HG03520 (cell line): ENCODE measurements around the gene SH3TC1.

Experiments used
- ATAC-seq: cut with Tn5 transposase; IDR thresholded peaks from one replicate; pipeline ENCODE4 v1.9.1; 2021; ENCODE audit warnings: mild to moderate bottlenecking, moderate library complexity; ENCODE audit not compliant: unreplicated experiment

Gene SH3TC1

DNA sequence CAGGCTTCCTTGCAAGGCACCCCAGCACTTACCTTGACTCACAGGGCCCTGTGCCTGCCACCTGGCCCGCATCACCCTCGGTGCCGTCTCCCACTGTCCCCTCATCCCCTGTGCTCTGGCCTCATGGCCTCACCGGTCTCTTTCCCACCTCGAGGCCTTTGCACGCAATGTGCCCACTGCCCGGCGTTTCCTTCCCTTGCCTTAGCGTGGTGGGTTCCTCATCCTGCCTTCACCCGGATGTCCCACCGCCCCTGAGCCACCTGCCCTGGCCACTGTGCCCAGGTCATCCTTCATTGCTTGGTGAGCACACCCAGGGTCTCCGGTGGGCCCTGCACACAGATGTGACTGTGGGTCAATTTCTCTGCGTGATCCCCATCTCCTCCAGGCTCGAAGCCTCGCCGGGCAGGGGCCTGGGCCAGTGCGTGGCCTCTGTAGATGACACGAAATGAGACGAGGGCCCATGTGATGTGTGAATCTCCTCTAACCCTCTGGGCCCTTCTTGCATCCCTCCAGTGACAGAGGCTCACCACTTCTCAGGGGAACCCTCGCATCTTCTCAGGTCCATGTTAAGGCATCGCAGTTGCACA lies 75.1 kb downstream of the SH3TC1 start:
- ATAC-seq = no peak

DNA sequence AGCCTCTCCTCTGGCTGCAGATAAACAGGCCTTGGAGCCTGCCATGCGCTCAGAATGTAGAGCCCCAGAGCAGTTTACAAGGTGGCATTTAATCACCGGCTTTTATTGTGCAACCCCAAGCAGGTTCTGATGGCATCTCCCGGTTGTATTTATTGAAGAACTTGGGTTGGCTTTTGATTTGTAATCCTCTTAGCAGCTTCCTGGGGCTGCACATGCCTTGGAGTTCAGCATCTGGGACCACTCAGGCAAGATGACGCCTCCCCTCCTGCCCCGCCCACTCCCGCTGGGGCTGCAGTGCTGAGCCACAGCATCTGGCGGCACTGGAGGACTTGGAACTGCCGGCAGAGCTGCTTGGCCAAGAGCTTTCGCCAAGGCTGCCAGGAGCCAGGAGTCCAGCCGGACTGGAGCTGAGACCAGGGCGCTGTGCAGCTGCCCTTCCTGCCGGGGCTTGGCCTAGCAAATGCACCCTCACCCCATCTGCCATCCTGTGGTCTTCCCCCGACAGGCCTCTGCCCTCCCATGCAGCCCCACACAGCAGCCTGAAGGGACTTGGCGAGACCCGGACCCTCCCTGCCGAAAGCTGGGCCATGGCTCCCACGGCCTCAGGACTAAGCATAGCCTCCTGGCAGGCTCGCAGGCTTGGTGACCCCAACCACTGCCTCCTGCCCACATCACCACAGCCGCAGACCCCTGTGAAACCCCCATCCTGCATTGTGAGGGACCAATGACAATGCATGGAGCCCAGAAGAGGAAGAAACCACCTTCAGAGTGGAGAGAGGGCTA lies 75.9 kb downstream of the SH3TC1 start:
- no peak for ATAC-seq

DNA sequence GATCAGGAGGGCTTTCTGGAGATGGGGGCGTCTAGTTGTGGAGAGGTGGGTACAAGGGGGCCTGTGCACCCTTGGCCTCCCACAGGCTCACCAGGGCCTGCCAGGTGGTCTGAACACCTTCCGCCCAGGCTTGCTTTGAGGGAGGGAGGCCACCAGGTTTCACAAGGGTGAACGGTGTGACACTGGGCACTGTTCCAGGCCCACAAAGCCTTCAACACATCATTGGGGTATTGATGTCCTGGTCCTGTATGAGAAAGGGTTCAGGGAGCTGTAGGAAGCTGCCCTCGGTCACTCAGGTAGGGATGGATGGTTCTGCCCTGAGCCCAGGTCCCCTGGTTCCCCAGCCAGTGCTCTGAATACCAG lies 76.4 kb downstream of the SH3TC1 start:
- no peak for ATAC-seq

DNA sequence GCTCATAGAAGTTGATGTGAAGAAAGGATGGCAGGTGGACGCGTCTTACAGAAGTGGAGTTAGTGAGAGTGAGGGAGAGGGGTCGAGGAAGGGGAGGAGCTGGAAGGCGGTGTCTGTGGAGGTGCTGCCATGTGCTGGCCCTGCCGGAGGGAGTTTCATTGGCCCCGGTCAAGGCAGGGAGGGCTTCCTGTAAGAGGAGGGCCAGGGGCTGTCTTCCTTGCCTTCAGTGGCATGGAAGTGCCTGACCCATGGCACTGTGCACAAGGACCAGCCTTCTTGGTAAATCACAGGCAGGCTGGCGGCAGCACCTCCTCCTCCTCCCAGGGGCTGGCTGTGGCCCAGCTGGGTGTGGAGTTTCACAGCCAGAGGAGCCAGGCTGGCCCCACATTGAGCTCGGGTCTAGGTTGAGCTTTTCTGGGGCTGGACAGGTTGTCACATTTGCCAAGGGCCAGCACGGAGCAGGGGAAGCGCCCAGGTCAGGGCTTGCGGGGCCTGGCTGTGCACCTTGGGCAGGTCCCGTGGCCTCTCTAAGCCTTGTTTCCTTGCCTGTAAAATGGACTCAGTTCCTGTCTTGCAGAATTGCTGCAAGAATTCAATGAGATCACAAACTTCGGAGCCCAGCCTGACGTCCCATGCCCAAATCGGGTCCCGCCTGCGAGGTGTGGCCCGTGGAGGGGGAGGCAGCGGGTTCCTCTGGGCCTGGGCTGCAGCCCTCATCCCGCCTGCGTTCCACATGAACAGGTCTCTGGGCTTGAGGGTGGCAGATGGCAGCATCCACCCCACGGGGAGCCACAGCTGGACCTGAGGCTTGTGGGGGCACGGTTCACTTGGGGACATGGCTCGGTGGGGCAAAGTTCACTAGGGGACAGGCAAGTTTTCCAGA lies 77.5 kb downstream of the SH3TC1 start:
- ATAC-seq = no peak

DNA sequence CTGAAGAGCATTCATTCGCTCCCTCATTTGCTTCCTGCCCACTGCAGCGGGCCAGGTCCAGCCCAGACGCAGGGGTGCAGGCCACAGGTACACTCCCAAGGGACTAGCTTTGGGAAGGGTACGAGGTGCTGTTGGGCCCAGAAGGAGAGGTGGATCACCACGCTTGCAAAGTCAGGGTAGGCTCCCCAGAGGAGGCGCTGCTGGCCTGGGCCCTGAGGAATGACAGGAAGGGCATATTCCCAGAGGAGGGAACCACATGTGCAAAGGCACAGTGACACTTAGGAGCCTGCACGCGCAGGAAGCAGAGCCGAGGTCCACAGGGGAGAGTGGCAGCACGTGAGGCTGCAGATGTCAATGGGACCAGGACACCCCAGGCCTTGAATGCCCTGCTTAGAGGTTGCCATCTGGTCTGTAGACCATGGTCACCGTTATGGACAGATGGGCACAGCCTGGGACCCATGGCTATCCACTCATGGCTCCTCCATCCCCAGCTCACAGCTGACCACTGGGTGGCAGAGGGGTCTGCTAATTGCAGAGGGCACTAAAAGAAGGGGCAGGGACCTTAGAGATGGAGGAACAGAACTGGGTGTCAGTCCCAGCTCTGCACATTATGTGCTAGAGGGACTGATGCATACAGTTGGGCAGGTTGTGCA lies 78.4 kb downstream of the SH3TC1 start:
- ATAC-seq = no peak

DNA sequence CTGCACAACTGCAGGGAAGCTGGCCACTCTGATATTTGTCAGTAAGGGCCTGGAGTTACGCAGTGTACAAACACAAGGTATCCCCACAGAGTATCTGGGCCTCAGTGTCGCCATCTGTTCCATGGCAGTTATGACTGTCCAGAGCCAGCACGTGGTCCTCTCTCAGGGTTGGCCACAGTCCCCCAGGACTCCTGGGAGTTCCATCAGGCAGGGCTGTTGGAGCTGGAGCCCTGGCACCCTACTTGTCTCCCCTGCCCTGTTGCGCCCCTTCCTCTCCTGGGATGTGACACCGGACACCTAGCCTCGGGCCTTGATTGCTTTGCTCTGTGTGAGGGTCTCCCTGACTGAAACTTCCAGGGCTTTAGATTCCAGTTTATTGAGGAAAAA lies 78.9 kb downstream of the SH3TC1 start:
- ATAC-seq = no peak

DNA sequence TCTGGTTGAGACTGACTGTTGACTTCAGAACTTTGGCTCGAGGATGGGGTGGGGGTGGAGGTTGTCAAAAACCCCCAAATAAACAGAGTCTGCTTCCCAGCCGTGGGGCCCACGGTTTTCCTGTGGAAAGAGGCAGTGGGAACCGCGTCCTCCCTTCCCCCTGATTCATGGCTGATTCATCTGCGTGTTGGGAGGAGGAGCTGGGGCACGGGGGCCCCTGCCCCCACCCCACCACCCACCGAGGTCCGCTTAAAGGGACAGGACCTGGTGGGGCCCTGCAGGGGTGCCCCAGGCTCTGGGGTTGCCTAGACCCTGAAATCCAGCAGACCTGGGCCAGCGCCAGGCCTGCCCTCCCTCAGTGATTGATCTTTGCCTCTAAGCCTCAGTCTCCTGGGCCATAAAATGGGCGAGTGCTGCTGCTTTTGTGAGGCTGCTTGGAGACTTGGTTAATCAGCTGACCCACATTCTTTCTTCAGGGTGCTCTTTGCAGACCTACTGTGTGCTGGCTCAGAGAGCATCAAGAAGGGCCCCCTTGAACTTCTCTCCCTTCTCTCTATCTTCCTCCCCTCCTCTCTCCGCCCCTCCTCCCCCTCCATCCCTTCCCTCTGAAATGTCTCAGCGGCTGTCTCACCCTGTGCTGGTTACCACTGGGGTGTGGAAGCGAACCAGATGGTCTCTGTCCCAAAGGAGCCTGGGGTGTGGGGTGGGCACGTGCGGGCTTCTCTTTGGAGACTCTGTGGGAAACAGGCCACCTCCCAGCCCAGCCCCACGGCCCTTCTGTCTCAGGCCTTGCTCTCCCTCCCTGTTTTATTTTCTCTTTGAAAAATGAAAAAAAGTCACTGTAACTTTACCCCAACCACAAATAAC lies 79.6 kb downstream of the SH3TC1 start:
- ATAC-seq = no peak

DNA sequence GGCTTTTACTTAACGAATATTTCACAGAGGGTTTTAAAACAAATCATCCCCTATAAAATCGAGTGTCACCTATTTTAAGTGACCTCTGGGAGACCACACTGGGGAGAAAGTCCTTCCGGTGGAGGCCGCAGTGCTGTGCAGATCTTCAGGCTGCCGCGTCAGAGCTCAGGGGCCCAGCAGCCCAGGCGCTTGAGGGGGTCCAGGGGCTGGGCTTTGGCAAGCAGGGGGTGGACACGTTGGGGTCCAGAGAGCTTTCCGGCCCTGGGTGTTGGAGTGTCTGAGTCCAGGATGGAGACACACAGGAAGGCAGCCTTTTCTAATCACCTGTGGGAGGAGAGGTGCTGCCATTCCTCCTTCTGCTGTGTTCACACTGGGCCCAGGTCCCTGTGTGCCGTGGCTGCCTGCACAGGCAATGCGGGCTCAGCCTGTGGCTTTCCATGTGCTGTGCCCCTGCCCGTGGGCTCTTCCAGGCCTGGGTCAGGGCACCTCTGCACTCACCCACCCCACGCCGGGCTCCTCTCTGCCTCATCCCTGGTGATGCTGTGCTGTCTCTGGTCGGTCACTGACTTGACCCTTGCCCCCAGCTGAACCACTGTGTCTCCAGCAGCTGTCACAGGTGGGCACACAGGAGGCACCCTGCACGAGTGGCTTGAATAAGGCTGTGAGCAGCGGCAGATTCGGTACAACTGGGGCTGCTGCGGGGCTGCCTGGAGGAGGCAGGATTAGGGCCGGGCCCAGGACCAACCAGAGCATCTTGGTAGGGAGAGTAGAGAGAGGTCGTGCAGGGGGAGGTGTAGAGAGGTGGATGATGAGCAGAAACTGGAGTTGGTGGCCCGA lies 80.4 kb downstream of the SH3TC1 start:
- no peak for ATAC-seq

DNA sequence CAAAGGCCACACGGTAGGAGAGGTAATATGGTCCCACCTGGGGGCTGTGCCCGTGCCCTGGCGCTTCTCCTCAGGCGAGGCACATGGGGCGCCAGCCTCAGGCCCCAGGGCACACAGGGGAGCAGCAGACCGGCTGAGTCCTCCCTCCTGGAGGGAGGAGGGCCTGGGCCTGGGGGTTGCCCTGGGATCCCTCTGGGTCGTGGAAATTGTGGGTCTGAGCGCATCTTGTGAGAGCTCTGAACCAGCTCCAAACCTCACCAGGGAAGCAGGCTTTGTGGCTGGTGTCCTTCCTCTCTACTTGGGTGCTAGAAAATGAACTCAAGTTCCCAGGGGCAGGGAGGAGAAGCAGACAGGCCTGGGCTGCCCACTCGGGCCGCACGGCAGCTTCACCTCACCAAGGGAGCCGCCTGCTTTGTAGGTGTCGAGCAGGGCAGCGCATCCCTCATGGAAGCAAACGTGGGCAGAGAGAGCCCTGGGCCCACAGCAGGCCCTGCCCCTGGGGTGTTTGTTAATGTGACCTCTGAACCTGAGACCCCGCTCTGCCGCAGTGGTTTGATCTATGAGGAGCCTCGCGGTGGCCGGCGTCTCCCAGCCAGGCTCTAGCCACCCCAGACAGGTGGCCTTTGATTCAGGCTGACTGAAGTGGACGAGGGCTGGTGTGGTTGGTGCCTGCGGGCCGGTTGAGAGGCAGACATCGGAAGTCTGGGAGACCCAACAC lies 81.2 kb downstream of the SH3TC1 start:
- ATAC-seq = no peak

DNA sequence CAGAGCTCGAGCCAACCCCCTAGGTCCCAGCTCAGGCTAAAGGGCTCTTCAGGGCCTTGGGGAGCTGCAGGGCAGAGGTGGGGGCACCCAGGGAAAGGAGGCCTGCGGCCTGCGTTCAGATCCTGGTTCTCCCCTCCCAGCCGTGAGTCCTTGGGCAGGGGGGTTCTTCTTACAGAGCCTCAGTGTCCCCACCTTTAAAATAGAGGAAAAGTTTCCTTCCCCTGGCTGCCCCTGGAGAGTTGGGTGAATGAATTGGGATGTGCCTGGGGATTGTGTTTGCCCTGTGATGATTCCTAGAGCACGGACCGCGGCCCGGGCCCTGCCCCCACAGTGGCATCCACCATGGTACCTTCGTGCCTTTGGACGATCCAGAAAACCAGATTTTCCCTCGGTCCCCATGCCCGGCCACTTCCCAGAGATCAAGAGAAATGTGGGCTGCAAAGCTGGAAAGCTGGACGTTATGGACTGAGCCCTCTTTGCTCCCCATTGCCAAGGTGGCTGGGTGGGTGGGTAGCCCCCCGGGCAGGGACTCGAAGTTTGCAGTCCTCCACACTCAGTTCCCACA lies 81.9 kb downstream of the SH3TC1 start:
- no peak for ATAC-seq

DNA sequence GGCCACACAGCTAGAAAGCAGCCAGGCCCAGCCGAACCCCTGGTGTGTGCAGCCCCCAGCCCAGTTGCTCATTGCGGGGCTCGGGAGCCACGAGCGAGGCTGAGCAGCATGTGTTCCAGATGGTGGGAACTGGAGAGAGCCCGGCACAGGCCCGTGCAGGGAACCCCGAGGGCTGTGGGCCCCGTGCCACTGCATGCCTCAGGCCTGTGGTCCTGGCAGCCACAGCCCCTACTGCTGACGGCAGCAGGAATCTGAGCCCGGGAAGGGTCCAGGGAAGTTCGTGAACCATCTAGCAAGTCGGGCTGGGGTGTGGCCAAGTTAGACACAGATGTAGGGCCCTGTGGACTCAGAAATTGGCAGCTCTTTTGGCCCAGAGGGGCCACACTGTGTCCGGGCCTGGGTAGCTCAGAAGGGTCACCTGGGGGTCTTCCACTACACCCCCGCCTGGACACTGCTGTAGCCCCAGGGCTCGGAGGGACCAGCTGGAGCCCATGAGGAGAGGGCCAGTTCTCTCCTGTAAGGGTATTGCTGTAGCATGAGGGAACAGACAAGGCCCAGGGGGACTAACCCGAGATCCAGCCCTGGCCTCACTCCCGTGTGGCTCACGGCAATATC lies 82.5 kb downstream of the SH3TC1 start:
- no peak for ATAC-seq

DNA sequence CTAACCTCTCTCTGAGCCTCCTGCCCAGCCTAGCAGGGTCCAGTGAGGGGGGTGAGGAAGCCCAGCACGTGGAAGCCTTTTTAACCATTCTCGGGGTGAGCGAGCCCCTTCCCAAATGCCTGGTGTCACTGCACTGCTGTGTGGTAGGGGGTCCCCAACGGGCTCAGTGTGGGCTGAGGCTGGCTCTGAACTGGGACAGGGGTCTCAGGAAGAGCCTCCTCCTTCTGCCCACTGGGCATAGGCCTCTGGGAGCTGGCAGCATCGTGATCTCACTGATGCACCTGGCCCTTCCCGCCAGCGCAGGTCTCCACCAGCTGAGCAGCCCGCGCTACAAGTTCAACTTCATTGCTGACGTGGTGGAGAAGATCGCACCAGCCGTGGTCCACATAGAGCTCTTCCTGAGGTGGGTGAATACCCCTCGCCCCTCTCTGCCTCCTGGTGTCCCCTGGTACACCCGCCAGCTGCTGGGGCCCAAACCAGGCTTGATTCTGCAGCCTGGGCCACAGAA lies 83.1 kb downstream of the SH3TC1 start:
- ATAC-seq = no peak

DNA sequence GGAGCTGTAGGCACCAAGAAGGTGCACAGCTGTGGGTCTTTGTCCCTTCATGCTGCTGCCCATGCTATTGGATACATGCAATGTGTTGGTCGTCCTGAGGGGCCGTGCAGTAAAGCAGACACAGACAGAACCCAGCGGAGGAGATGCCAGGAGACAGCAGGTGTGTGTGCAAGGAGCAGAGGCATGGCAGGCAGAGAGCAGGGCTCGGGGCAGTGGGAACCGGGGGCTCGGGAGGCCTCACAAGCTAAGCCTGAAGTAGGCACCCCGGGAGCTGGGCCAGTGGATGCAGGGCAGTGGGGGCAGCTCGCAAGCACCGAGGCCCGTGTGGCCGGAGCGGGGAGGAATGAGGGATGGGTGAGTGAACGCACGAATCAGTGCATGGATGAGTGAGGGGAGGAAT lies 83.7 kb downstream of the SH3TC1 start:
- no peak for ATAC-seq

DNA sequence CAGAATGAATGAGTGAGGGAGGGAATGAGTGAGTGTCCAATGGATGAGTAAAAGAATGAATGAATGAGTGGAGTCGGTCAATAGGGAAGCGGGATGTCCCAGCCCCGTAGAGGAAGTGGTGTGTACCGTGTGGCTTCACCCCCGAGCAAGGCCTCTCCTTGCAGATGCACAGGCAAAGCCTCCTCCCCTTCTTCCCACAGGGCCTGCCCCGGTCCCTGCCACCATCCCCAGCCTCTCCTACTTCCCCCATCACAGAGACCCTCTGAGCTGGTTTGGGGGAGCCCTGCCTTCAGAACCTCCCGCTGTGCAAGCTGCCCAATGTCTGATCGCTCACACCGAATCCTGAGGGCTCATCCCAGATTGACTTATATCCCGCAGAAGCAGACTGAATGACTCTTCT lies 84.1 kb downstream of the SH3TC1 start:
- ATAC-seq = no peak

DNA sequence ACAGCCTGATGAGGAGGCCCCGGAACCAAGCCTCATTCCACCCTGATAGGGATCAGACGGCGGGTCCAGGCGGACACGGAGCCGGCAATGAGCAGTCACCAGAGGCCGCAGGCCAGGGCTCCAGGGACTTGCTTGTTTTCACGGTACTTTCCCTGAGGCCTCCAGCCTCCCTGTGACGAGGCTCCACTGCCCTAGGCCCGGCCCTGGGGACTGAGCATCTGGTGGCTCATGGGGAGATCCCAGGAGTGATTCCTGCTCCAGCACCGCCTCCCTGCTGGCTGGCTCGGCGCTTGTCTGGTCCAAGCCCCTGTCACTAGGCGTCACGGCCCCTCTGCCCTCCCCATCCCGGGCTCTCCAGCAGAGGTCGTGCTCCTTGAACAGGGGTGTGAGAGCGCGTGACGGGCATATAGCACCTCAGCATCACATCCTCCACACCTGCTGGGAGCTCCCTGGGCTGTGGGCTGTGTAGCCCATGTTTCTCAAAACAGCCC lies 84.6 kb downstream of the SH3TC1 start:
- no peak for ATAC-seq

DNA sequence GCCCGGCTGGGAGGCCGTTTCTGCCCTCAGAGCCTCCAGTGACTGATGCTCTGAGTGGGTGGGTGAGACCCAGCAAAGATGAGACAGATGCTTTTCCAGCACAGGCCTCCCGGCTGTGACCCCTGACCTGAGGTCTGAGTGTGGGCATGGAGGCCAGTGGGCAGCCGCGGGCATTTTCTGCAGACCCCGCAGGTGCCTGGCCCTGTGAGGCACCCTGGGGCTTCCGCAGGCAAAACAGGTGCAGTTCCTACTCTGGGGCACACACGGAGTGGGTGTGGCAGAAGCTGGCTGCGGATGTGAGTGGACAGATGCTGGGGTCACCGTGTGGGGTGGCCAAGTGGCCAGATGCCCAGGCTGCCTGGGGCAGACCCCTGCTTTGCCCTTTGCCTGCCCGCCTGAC lies 85.3 kb downstream of the SH3TC1 start:
- no peak for ATAC-seq

DNA sequence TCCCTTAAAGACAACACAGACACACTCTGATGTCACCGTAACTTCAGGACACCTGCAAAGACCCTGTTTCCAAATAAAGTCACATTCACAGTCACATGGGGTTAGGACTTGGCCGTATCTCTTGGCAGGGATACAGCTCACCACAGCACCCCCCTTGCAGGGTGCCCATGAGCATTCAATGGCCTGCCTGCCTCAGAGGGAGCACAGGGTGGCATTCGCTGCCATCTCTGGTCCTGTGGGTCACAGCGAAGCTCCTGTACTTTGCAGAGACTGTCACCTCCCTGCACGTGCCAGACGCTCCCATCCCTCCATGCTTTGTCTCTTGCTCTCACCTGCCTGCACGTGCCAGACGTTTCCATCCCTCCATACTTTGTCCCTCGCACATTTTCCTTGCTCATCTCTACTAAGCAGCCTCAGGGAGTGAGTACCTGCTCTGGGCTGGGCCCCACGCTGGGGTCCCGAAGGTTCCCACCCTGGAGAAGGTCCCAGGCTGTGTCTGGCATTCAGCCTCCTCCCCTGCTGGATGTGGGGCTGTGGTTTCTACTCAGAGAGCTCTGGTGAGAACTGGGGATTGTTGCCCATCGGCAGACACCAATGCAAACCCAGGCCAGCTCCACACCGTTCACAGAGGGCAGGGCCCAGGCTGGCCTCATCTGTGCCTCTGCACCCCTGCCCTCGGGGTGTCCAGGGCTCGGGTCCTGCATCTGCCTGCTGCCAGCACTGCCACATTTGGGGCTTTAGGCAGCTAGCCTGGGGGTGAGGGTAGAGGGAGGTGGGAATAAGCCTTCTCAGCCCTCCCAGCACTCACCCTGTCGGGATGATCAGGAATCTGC lies 86.3 kb downstream of the SH3TC1 start:
- ATAC-seq = no peak
